Measurements from ENCODE around the gene ASTL.

Gene ASTL

GRCh38 chr2:96089356-96090195, 48.7 kb downstream of the ASTL start:
- Histone ChIP-seq H3K36me3 (ENCODE audit: control insufficient read depth in 2 of 2, insufficient read depth in 1 of 2, low read length in 2 of 2) (no peaks in the 10 kb centered on the region), H3K9me3 (ENCODE audit: control insufficient read depth, insufficient read depth, low read depth, low read length) (no peaks in the 10 kb centered on the region), H3K27ac (ENCODE audit: extremely low read depth, low read depth, low read length) (no peak overlapping the region), H3K4me3 (ENCODE audit: low read depth, low read length) (no peak overlapping the region), H3K4me1 (ENCODE audit: control insufficient read depth, insufficient read depth, low read length) (no peaks in the 10 kb centered on the region)
- TF ChIP-seq ZFHX2 (tag by site-specific recombination; conservative IDR thresholded peaks at IDR 0.05): 0 out of 2 replicates have a peak, but pooled peaks have one; percentile 7
- TF ChIP-seq IKZF3 (tag by site-specific recombination; IDR thresholded peaks at IDR 0.05): no peak
- CTCF ChIA-PET: interaction anchor here (1.0 kb wide), 1 partner anchor 27 kb away, joined by 4 read pairs; no protein-coding TSS in a partner anchor
- POLR2A ChIA-PET: no interaction called here

DNA sequence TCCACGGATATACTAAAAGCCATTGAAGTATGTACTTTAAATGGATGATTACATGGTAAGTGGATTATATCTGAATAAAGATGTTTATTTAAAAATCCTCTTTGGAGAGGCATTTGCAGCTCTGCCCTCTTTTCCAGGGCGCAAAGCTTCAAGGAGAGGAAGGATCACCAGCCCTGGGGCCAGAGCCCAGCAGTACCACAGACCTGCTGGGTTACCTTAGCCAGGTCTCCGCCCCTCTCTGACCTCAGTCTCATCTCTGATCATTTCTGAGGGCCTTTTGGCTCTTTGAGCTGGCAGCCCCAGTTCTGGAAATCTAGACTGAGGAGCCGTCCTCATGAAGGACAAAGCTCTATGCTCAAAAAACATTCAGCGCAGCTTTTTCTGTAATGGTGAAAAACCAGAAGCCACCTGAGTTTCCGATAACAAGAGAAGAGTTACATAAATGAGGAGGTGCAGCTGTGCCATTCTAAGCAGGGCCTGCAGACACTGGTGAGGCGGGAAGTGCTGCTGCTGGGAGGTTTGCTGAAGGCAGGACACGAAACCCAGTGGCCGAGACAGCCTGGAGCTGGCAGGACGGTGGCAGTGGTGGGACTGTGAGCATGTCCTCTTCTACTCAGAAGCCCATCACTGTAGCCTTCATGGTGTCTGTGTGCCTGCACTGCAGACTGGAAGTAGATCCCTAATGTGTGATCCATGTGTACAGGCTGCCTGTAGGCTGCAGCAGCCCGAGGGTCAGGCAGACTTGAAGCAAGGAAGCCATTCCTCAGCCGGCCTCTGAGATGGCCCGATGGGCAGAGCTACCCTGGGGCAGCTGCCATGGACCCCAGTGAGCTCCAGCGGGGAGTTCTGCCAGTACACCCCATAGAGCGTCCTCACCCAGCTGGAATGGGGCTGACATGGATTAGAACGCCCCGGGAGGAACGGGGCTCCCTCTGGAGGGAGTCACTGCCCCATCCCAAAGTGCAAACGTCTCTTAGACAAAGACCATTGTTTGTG, 49.7 kb downstream of the ASTL start:
- TF ChIP-seq ZNF501 (tag by site-specific recombination; IDR thresholded peaks at IDR 0.05): no peak
- TF ChIP-seq SCRT1 (tag by site-specific recombination; IDR thresholded peaks at IDR 0.05; ENCODE audit: borderline replicate concordance): no peak
- no peak for TF ChIP-seq ZBTB8A (tag by site-specific recombination; IDR thresholded peaks at IDR 0.05)
- no peak for TF ChIP-seq SP7 (tag by site-specific recombination; IDR thresholded peaks at IDR 0.05)
- no peak for TF ChIP-seq IKZF3 (tag by site-specific recombination; IDR thresholded peaks at IDR 0.05)
- no peaks in the 10 kb centered on the region for H3K4me1 ChIP-seq (ENCODE audit: control insufficient read depth, insufficient read depth, low read length)
- H3K4me3 ChIP-seq (ENCODE audit: low read depth, low read length): no peak overlapping the region
- ChIA-PET CTCF (interaction anchor here (0.7 to 1.2 kb wide), 2 partner anchors 10 to 30 kb away, joined by 3 read pairs; no protein-coding TSS in a partner anchor), POLR2A (no interaction called here)
- no peaks in the 10 kb centered on the region for H3K36me3 ChIP-seq (ENCODE audit: control insufficient read depth in 2 of 2, insufficient read depth in 1 of 2, low read length in 2 of 2)
- H3K27ac ChIP-seq (ENCODE audit: extremely low read depth, low read depth, low read length): no peak overlapping the region
- no peaks in the 10 kb centered on the region for H3K9me3 ChIP-seq (ENCODE audit: control insufficient read depth, insufficient read depth, low read depth, low read length)

DNA sequence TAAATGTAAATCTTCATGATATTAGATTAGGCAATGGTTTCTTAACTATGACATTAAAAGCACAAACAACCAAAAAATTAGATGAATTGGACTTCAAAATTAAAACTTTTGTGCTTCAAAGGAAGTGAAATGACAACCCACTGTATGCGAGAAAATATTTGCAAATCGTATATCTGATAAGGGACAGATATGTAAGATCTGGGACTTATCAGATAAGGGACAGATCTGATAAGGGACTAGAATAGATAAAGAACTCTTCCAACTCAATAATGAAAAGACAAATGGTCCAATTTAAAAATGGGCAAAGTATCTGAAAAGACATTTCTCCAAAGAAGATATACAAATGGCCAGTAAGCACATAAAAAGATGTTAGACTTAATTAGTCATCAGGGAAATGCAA, 51.2 kb downstream of the ASTL start:
- no peak overlapping the region for H3K4me3 ChIP-seq (ENCODE audit: low read depth, low read length)
- H3K4me1 ChIP-seq (ENCODE audit: control insufficient read depth, insufficient read depth, low read length): no peaks in the 10 kb centered on the region
- CTCF ChIA-PET: interaction anchor here (0.7 to 1.6 kb wide), 3 partner anchors 12 to 52 kb away, joined by 3 read pairs; no protein-coding TSS in a partner anchor
- H3K9me3 ChIP-seq (ENCODE audit: control insufficient read depth, insufficient read depth, low read depth, low read length): no peaks in the 10 kb centered on the region
- POLR2A ChIA-PET: no interaction called here
- H3K36me3 ChIP-seq (ENCODE audit: control insufficient read depth in 2 of 2, insufficient read depth in 1 of 2, low read length in 2 of 2): no peaks in the 10 kb centered on the region
- H3K27ac ChIP-seq (ENCODE audit: extremely low read depth, low read depth, low read length): no peak overlapping the region
- TF ChIP-seq ZNF488 (tag by site-specific recombination; IDR thresholded peaks at IDR 0.05): no peak
- TF ChIP-seq, protein P1, sequence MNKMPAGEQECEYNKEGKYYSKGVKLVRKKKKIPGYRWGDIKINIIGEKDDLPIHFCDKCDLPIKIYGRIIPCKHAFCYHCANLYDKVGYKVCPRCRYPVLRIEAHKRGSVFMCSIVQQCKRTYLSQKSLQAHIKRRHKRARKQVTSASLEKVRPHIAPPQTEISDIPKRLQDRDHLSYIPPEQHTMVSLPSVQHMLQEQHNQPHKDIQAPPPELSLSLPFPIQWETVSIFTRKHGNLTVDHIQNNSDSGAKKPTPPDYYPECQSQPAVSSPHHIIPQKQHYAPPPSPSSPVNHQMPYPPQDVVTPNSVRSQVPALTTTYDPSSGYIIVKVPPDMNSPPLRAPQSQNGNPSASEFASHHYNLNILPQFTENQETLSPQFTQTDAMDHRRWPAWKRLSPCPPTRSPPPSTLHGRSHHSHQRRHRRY (tag by site-specific recombination; IDR thresholded peaks at IDR 0.05): no peak
- TF ChIP-seq, protein P2, sequence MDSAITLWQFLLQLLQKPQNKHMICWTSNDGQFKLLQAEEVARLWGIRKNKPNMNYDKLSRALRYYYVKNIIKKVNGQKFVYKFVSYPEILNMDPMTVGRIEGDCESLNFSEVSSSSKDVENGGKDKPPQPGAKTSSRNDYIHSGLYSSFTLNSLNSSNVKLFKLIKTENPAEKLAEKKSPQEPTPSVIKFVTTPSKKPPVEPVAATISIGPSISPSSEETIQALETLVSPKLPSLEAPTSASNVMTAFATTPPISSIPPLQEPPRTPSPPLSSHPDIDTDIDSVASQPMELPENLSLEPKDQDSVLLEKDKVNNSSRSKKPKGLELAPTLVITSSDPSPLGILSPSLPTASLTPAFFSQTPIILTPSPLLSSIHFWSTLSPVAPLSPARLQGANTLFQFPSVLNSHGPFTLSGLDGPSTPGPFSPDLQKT (IDR thresholded peaks at IDR 0.05; ENCODE audit: borderline replicate concordance, low read depth, low read length): no peak
- no peak for TF ChIP-seq BCL11B (tag by site-specific recombination; IDR thresholded peaks at IDR 0.05; ENCODE audit: low read depth)
- TF ChIP-seq ZNF146 (tag by site-specific recombination; IDR thresholded peaks at IDR 0.05): no peak
- TF ChIP-seq ZNF292 (tag by site-specific recombination; IDR thresholded peaks at IDR 0.05; ENCODE audit: borderline replicate concordance, low read depth): no peak
- TF ChIP-seq ZNF362 (tag by site-specific recombination; IDR thresholded peaks at IDR 0.05): no peak
- TF ChIP-seq ZNF692 (tag by site-specific recombination; IDR thresholded peaks at IDR 0.05): no peak
- no peak for TF ChIP-seq ZNF558 (tag by site-specific recombination; IDR thresholded peaks at IDR 0.05)
- TF ChIP-seq, protein P3, sequence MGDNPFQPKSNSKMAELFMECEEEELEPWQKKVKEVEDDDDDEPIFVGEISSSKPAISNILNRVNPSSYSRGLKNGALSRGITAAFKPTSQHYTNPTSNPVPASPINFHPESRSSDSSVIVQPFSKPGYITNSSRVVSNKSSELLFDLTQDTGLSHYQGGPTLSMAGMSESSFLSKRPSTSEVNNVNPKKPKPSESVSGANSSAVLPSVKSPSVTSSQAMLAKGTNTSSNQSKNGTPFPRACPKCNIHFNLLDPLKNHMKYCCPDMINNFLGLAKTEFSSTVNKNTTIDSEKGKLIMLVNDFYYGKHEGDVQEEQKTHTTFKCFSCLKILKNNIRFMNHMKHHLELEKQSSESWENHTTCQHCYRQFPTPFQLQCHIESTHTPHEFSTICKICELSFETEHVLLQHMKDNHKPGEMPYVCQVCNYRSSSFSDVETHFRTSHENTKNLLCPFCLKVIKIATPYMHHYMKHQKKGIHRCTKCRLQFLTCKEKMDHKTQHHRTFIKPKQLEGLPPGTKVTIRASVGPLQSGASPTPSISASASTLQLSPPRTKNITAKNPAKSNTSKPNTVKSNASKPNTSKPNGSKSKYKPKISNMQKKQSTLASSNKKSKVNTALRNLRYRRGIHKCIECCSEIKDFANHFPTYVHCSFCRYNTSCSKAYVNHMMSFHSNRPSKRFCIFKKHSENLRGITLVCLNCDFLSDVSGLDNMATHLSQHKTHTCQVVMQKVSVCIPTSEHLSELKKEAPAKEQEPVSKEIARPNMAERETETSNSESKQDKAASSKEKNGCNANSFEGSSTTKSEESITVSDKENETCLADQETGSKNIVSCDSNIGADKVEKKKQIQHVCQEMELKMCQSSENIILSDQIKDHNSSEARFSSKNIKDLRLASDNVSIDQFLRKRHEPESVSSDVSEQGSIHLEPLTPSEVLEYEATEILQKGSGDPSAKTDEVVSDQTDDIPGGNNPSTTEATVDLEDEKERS (tag by site-specific recombination; IDR thresholded peaks at IDR 0.05): no peak
- no peak for TF ChIP-seq ZNF621 (tag by site-specific recombination; IDR thresholded peaks at IDR 0.05)

Measured in HEK293 (cell line).